HepG2 (cell line): Measurements from ENCODE around the gene MKS1. TPM values are rescaled to one million over a fixed set of nuclear protein-coding genes. Genes with fewer than 3 reads are reported as not detected.

ENCODE experiments used
- ATF4 ChIP-seq, 2 experiments: fragments of 450-650 bp in 1 of 2; sonication (generic) in 1 of 2; formaldehyde crosslinking; IDR thresholded peaks; 2 replicates each; pipeline versions ENCODE4 v1.5.0 to v1.8.0; 2020 to 2022; ENCODE audit warnings: mild to moderate bottlenecking in 1 of 2, missing genetic modification reagents in 1 of 2
- IRF9 ChIP-seq: sonication (generic); formaldehyde crosslinking; IDR thresholded peaks from 2 replicates; pipeline ENCODE4 v1.8.0; 2022; ENCODE audit warnings: missing genetic modification reagents, mild to moderate bottlenecking, borderline replicate concordance
- NFKBIZ ChIP-seq: IDR thresholded peaks from 2 replicates; pipeline ENCODE4 v1.6.1; 2018; ENCODE audit warnings: missing genetic modification reagents, missing compliant biosample characterization
- SOX5 ChIP-seq: IDR thresholded peaks from 2 replicates; pipeline ENCODE4 v1.6.1; 2016; ENCODE audit warnings: borderline replicate concordance
- YY1 ChIP-seq: IDR thresholded peaks from 2 replicates; pipeline ENCODE4 v1.6.1; 2011; ENCODE audit warnings: low read length, low read depth, moderate library complexity, mild to moderate bottlenecking; ENCODE audit not compliant: insufficient read depth, insufficient replicate concordance
- ZBTB26 ChIP-seq: IDR thresholded peaks from 2 replicates; pipeline ENCODE4 v1.6.1; 2016; ENCODE audit warnings: missing compliant biosample characterization, missing genetic modification reagents, borderline replicate concordance
- ZBTB46 ChIP-seq: sonication (generic); formaldehyde crosslinking; IDR thresholded peaks from 2 replicates; pipeline ENCODE4 v1.4.0; 2020; ENCODE audit warnings: mild to moderate bottlenecking, missing genetic modification reagents, borderline replicate concordance
- ZGPAT ChIP-seq: IDR thresholded peaks from 2 replicates; pipeline ENCODE4 v1.6.1; 2016; ENCODE audit warnings: mild to moderate bottlenecking
- ZNF280B ChIP-seq: sonication (generic); formaldehyde crosslinking; IDR thresholded peaks from 2 replicates; pipeline ENCODE4 v1.5.0; 2020; ENCODE audit warnings: missing genetic modification reagents, mild to moderate bottlenecking, borderline replicate concordance
- ZNF446 ChIP-seq: sonication (generic); formaldehyde crosslinking; IDR thresholded peaks from 2 replicates; pipeline ENCODE4 v1.5.0; 2020; ENCODE audit warnings: mild to moderate bottlenecking, missing genetic modification reagents
- ZXDC ChIP-seq: sonication (generic); formaldehyde crosslinking; IDR thresholded peaks from 2 replicates; pipeline ENCODE4 v1.5.0; 2020; ENCODE audit warnings: mild to moderate bottlenecking, missing genetic modification reagents
- polyA plus RNA-seq, 8 experiments: library from polyadenylated mRNA; depleted of rRNA in 3 of 8; stranded (reverse) in 7 of 8; unstranded in 1 of 8; fragments of >200 nt; fragmentation: Illumina TruSeq in 4 of 8; extraction: Trizol in 4 of 8; gene quantifications; 2 replicates each; pipeline versions ENCODE4 v1.2.1 to v1.2.3, GENCODE V29; 2011 to 2016; ENCODE audit warnings: low read depth in 4 of 8, missing spikeins in 1 of 8, mixed read lengths in 1 of 8; ENCODE audit not compliant: insufficient read depth in 1 of 8
- total RNA-seq, 5 experiments: library from RNA; depleted of rRNA; stranded (reverse); fragments of >200 nt; fragmentation: Illumina TruSeq; extraction: Trizol; gene quantifications; 2 replicates each; pipeline ENCODE4 v1.2.3, GENCODE V29; 2016; ENCODE audit warnings: low read depth in 1 of 5

MKS1 gene
- total and polyA plus RNA-seq, 2 of the 13 experiments (the other 11 are each of a cell fraction or from before 2014, with no cell fraction given): 16.1 to 26.3 TPM

- no peak for TF ChIP-seq ZXDC (CRISPR knock-in tag)
- TF ChIP-seq ZNF446 (CRISPR knock-in tag): no peak
- TF ChIP-seq SOX5: no peak; the same call in 1 of the 2 replicates
- TF ChIP-seq YY1: no peak
- TF ChIP-seq NFKBIZ (CRISPR knock-in tag): no peak
- TF ChIP-seq ZGPAT (CRISPR knock-in tag): 0 out of 2 replicates have a peak, but pooled peaks have one; percentile 13
- no peak for TF ChIP-seq ZNF280B
- TF ChIP-seq ATF4 (CRISPR knock-in tag; IDR thresholded peaks at IDR 0.05): no peak
- no peak for TF ChIP-seq ZBTB46 (CRISPR knock-in tag)
- no peak for TF ChIP-seq ZBTB26 (CRISPR knock-in tag)
- no peak for TF ChIP-seq IRF9 (CRISPR knock-in tag)
Measured at GRCh38 chr17:58250344-58251011, 31.4 kb upstream of the MKS1 start (continued).
